ENCODE data around the gene MESP2.

DNA sequence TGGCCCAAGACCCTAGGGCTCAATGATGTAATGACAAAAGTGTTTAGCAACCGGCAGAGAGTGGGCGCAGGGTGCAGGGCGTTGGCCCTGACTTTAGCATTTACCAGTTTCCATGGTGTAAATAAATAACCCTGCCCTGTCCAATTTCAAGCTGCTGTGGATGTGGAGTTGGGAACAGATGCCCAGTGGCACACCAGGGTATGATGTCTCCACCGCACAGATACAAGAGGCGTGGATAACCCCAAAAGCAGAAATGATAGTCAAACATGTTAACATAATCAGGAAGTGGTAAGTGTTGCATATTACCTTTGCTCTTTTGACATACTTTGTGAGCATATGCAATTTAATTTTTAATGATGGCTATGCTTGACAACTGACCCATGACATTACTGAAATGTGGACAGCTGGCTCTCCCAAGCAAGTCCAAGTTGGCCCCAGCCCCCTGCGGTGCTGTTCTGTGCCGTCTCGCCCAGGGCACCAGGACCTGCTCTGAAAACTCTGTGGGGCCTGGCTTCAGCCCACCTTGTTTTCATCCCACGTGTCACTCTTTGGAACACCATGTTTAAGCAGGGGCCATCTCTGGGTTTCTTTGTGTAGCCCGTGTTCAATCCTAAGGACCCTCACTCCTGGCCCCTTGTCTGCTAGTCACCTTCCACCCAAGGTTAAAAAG lies 49.3 kb downstream of the MESP2 start:
- TF ChIP-seq, protein P1, sequence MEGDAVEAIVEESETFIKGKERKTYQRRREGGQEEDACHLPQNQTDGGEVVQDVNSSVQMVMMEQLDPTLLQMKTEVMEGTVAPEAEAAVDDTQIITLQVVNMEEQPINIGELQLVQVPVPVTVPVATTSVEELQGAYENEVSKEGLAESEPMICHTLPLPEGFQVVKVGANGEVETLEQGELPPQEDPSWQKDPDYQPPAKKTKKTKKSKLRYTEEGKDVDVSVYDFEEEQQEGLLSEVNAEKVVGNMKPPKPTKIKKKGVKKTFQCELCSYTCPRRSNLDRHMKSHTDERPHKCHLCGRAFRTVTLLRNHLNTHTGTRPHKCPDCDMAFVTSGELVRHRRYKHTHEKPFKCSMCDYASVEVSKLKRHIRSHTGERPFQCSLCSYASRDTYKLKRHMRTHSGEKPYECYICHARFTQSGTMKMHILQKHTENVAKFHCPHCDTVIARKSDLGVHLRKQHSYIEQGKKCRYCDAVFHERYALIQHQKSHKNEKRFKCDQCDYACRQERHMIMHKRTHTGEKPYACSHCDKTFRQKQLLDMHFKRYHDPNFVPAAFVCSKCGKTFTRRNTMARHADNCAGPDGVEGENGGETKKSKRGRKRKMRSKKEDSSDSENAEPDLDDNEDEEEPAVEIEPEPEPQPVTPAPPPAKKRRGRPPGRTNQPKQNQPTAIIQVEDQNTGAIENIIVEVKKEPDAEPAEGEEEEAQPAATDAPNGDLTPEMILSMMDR (IDR thresholded peaks at IDR 0.05), result no peak
- no peak for TF ChIP-seq ZFX (IDR thresholded peaks at IDR 0.05; ENCODE audit: borderline replicate concordance)

Data from 22Rv1 (cell line).